Transverse colon (tissue), 4 donors: ENCODE data around the gene QSOX2. TPM values are rescaled to one million over a fixed set of nuclear protein-coding genes. Genes with fewer than 3 reads are reported as not detected.

Experiments
- DNase-seq: peaks from one replicate; pipeline ENCODE4 v3.0.0-alpha.2; 2019
- H3K27ac ChIP-seq, 4 donors: fragments of 200-600 bp; sonication (generic); 2 replicates each; pipeline ENCODE4 v1.5.1; 2016 to 2018; ENCODE audit warnings: inconsistent platforms in 4 of 4
- H3K27me3 ChIP-seq: fragments of 200-600 bp; sonication (generic); 2 replicates; pipeline ENCODE4 v1.5.1; 2017; ENCODE audit warnings: inconsistent platforms
- H3K36me3 ChIP-seq, 4 donors: fragments of 200-600 bp; sonication (generic); 2 replicates each; pipeline ENCODE4 v1.5.1; 2017 to 2019; ENCODE audit warnings: inconsistent platforms in 4 of 4
- H3K4me1 ChIP-seq, 4 donors: fragments of 200-600 bp; sonication (generic); 2 replicates each; pipeline ENCODE4 v1.5.1; 2017 to 2020; ENCODE audit warnings: inconsistent platforms in 4 of 4
- H3K4me3 ChIP-seq, 4 donors: fragments of 200-600 bp; sonication (generic); 1 replicate in 1 of 4; 2 replicates in 3 of 4; pipeline versions ENCODE4 v1.5.1 to v1.6.1; 2017 to 2019; ENCODE audit warnings: inconsistent platforms in 4 of 4
- H3K9me3 ChIP-seq, 2 donors: fragments of 200-600 bp; sonication (generic); 2 replicates each; pipeline ENCODE4 v1.5.1; 2017 to 2019; ENCODE audit warnings: inconsistent platforms in 2 of 2
- CTCF ChIP-seq, 5 experiments: fragments of 200-600 bp in 3 of 5; fragments of 450-650 bp in 2 of 5; sonication (generic) in 3 of 5; IDR thresholded peaks; 1 replicate in 2 of 5; 2 replicates in 3 of 5; pipeline ENCODE4 v1.5.1; 2016 to 2017; ENCODE audit warnings: antibody characterized with exemption in 5 of 5, inconsistent platforms in 3 of 5, mild to moderate bottlenecking in 2 of 5, moderate library complexity in 1 of 5
- EP300 ChIP-seq: sonication (generic); formaldehyde crosslinking; IDR thresholded peaks from one replicate; pipeline ENCODE4 v1.6.1; 2017; ENCODE audit warnings: antibody characterized with exemption, low read depth
- POLR2A ChIP-seq: fragments of 450-650 bp; IDR thresholded peaks from one replicate; pipeline ENCODE4 v1.6.1; 2016; ENCODE audit warnings: antibody characterized with exemption, mild to moderate bottlenecking, moderate library complexity
- POLR2AphosphoS5 ChIP-seq, 3 donors: sonication (generic); formaldehyde crosslinking; IDR thresholded peaks; one replicate each; pipeline ENCODE4 v1.6.1; 2016; ENCODE audit warnings: antibody characterized with exemption in 3 of 3
- WGBS, 2 donors: methylation state at CpG; one replicate each; pipeline ENCODE4 v1.1.5; 2018; ENCODE audit warnings: low coverage in 1 of 2; 5-methylcytosine and 5-hydroxymethylcytosine counted together
- in situ Hi-C, 4 donors: fragments of 200-750 bp; cut with MboI; loops; one replicate each; pipeline versions ENCODE4 v1.15.0 to v1.15.1; 2017; ENCODE audit warnings: low sequenced_read_pairs in 3 of 4, low pct_ligation_motif_present in 1 of 4, low pct_unique_long_range_greater_than_20kb in 1 of 4
- intact Hi-C: fragments of 100-400 bp; cut with DNase I; formaldehyde crosslinking; loops from one replicate; pipeline ENCODE4 v1.15.1; 2023; ENCODE audit warnings: low total_unique reads
- total RNA-seq, 4 donors: library from RNA; depleted of rRNA; stranded (reverse); fragments of >200 nt; gene quantifications; one replicate each; pipeline ENCODE4 v1.1.0, GENCODE V29; 2016

The QSOX2 gene
- total RNA-seq, 4 donors from 2014 or later: 3.7 to 18.1 (median 4.8) TPM

GRCh38 chr9:136191960-136192286 is 53.7 kb downstream of the QSOX2 start:
- in situ Hi-C loops: no loop called here
- intact Hi-C loops: no loop called here
- WGBS, 2 donors: 16 to 19% methylated on average over 7 to 9 of the region's 9 CpGs
- Histone ChIP-seq H3K27ac (no peak overlapping the region), H3K9me3 (no peaks in the 10 kb centered on the region), H3K4me1 (no peaks in the 10 kb centered on the region), H3K27me3 (peaks cover 91% of the 10 kb centered on the region), H3K36me3 (no peaks in the 10 kb centered on the region), H3K4me3 (no peak overlapping the region)
- no peak for DNase-seq
- TF ChIP-seq POLR2AphosphoS5 (IDR thresholded peaks at IDR 0.05) (no peak), POLR2A (no peak), EP300 (no peak), CTCF (IDR thresholded peaks at IDR 0.05) (no peak)

- Histone ChIP-seq H3K27me3 (peaks cover 91% of the 10 kb centered on the region), H3K36me3 (no peaks in the 10 kb centered on the region)
- WGBS, 2 donors: 49 to 53% methylated on average over 12 to 30 of the region's 30 CpGs
These were observed 54.3 kb downstream of the QSOX2 start for GRCh38 chr9:136191099-136191959.

GRCh38 chr9:136190656-136191055 is 55.0 kb downstream of the QSOX2 start:
- Histone ChIP-seq H3K9me3 (no peaks in the 10 kb centered on the region), H3K4me3 (no peak overlapping the region), H3K27ac (no peak overlapping the region), H3K4me1 (no peaks in the 10 kb centered on the region), H3K27me3 (peaks cover 91% of the 10 kb centered on the region), H3K36me3 (no peaks in the 10 kb centered on the region)
- in situ Hi-C loops (no loop called here), intact Hi-C loops (no loop called here)
- no peak for DNase-seq
- TF ChIP-seq CTCF (IDR thresholded peaks at IDR 0.05) (no peak), POLR2A (no peak), POLR2AphosphoS5 (IDR thresholded peaks at IDR 0.05) (no peak), EP300 (no peak)
- WGBS, 2 donors: 61% methylated on average over 11 of the region's 11 CpGs; no CpG with 5 or more reads in 1 of the 2 donors

More at GRCh38 chr9:136191099-136191959, 54.3 kb downstream of the QSOX2 start:
- intact Hi-C loops (no loop called here), in situ Hi-C loops (no loop called here)
- no peak overlapping the region for H3K4me3 ChIP-seq
- TF ChIP-seq POLR2A: no peak
- no peak for TF ChIP-seq CTCF (IDR thresholded peaks at IDR 0.05)
- TF ChIP-seq EP300: no peak
- TF ChIP-seq POLR2AphosphoS5 (IDR thresholded peaks at IDR 0.05): no peak
- H3K27ac ChIP-seq: no peak overlapping the region
- no peaks in the 10 kb centered on the region for H3K9me3 ChIP-seq
- H3K4me1 ChIP-seq: no peaks in the 10 kb centered on the region
- DNase-seq: no peak

DNA sequence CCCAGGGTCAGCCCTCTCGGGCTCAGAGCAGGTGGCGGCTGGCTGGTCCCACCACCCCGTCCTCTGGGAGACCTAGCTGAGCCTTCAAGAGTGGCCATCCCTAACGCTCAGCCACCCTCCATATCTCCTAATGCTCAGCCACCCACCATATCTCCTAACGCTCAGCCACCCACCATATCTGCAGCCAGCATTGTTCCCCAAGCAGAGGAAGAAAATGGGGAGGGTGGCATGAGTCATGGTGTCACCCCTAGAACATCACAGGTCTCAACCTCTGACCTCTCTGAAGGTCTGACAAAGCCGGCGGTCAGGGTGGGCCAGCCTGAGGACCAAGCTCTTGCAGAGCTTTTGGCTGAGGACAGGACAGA is 55.4 kb downstream of the QSOX2 start:
- Histone ChIP-seq H3K4me1 (no peaks in the 10 kb centered on the region), H3K27me3 (peaks cover 91% of the 10 kb centered on the region), H3K36me3 (no peaks in the 10 kb centered on the region), H3K27ac (no peak overlapping the region), H3K9me3 (no peaks in the 10 kb centered on the region), H3K4me3 (no peak overlapping the region)
- WGBS, 2 donors: 33 to 46% methylated on average over 1 to 7 of the region's 7 CpGs
- TF ChIP-seq POLR2A (no peak), POLR2AphosphoS5 (IDR thresholded peaks at IDR 0.05) (no peak)
- intact Hi-C loops (no loop called here), in situ Hi-C loops (no loop called here)
- DNase-seq: no peak
